Uterus (tissue), 4 donors: ENCODE measurements around the gene CBFB. TPM values are rescaled to one million over a fixed set of nuclear protein-coding genes. Genes with fewer than 3 reads are reported as not detected.
A peak's percentile ranks its signal among the peaks of the same experiment; 100 is the strongest.

Experiments
- DNase-seq, 2 donors: peaks; one replicate each; pipeline ENCODE4 v3.0.0-alpha.2; 2019 to 2020
- H3K27ac ChIP-seq, 2 donors: fragments of 200-600 bp; sonication (generic); 1 replicate in 1 of 2; 2 replicates in 1 of 2; pipeline ENCODE4 v1.5.1; 2016 to 2018
- H3K27me3 ChIP-seq, 2 donors: fragments of 200-600 bp; sonication (generic); one replicate each; pipeline ENCODE4 v1.5.1; 2018 to 2019; ENCODE audit warnings: control low read depth in 1 of 2
- H3K36me3 ChIP-seq, 2 donors: fragments of 200-600 bp; sonication (generic); one replicate each; pipeline ENCODE4 v1.5.1; 2019; ENCODE audit warnings: control low read depth in 1 of 2
- H3K4me1 ChIP-seq, 2 donors: fragments of 200-600 bp; sonication (generic); one replicate each; pipeline ENCODE4 v1.5.1; 2018 to 2019; ENCODE audit warnings: control low read depth in 1 of 2
- H3K4me3 ChIP-seq, 2 donors: fragments of 200-600 bp; sonication (generic); 1 replicate in 1 of 2; 2 replicates in 1 of 2; pipeline ENCODE4 v1.5.1; 2018 to 2019; ENCODE audit warnings: mild to moderate bottlenecking in 1 of 2
- H3K9me3 ChIP-seq, 2 donors: fragments of 200-600 bp; sonication (generic); one replicate each; pipeline ENCODE4 v1.5.1; 2019; ENCODE audit warnings: control low read depth in 1 of 2
- CTCF ChIP-seq, 4 experiments: fragments of 200-600 bp in 2 of 4; fragments of 450-650 bp in 2 of 4; sonication (generic) in 2 of 4; IDR thresholded peaks; one replicate each; pipeline ENCODE4 v1.5.1; 2016 to 2019; ENCODE audit warnings: antibody characterized with exemption in 4 of 4, mild to moderate bottlenecking in 2 of 4, moderate library complexity in 1 of 4
- POLR2A ChIP-seq, 2 donors: fragments of 450-650 bp; IDR thresholded peaks; one replicate each; pipeline ENCODE4 v1.6.1; 2016; ENCODE audit warnings: antibody characterized with exemption in 2 of 2, mild to moderate bottlenecking in 1 of 2, moderate library complexity in 1 of 2
- intact Hi-C: fragments of 100-400 bp; cut with DNase I; formaldehyde crosslinking; loops from one replicate; pipeline ENCODE4 v1.15.1; 2023; ENCODE audit warnings: low total_unique reads
- total RNA-seq, 4 donors: library from RNA; depleted of rRNA in 3 of 4; stranded (reverse); fragments of >200 nt in 3 of 4; gene quantifications; one replicate each; pipeline versions ENCODE4 v1.1.0 to v1.2.4, GENCODE V29; 2014 to 2023
- donor health status: DM: yes; HTN: yes; CAD: no.

Gene CBFB
- 100 to 1,000 TPM in 1 of 4 donors, 10 to 100 TPM in 3; 42.1 to 108 (median 75.9) TPM for total RNA-seq

- intact Hi-C loops: no loop called here
- Histone ChIP-seq H3K4me3 (peak within 1 kb of the TSS; percentile 54 to 95), H3K27ac (peak within 1 kb of the TSS; percentile 91 to 99), H3K9me3 (no peaks in the 10 kb centered on the region), H3K4me1 (peaks cover 5 to 20% of the 10 kb centered on the region in 2 donors), H3K36me3 (no peaks in the 10 kb centered on the region), H3K27me3 (no peaks in the 10 kb centered on the region)
- peak in 1 of 4 experiments; percentile 10 for TF ChIP-seq CTCF (IDR thresholded peaks at IDR 0.05)
- peak; percentile 61 to 85 for TF ChIP-seq POLR2A (IDR thresholded peaks at IDR 0.05)
- peak; percentile 90 to 91 for DNase-seq
Measured at GRCh38 chr16:67028696-67029253, at the start of gene CBFB. CBFB (plus strand) TSS chr16:67029149; CDS start chr16:67029408, 259 bp downstream.

GRCh38 chr16:66983033-66983432, 45.9 kb upstream of the CBFB start:
- H3K9me3 ChIP-seq: no peaks in the 10 kb centered on the region
- TF ChIP-seq CTCF (IDR thresholded peaks at IDR 0.05): no peak
- no peak for TF ChIP-seq POLR2A (IDR thresholded peaks at IDR 0.05)
- DNase-seq: no peak
- H3K27ac ChIP-seq: no peak overlapping the region
- no peaks in the 10 kb centered on the region for H3K4me1 ChIP-seq
- intact Hi-C loops: no loop called here
- no peak overlapping the region for H3K4me3 ChIP-seq
- no peaks in the 10 kb centered on the region for H3K27me3 ChIP-seq
- H3K36me3 ChIP-seq: no peaks in the 10 kb centered on the region

GRCh38 chr16:66984892-66985311, 44.0 kb upstream of the CBFB start:
- no peak for DNase-seq
- TF ChIP-seq CTCF (IDR thresholded peaks at IDR 0.05) (no peak), POLR2A (IDR thresholded peaks at IDR 0.05) (no peak)
- Histone ChIP-seq H3K4me1 (no peaks in the 10 kb centered on the region), H3K36me3 (no peaks in the 10 kb centered on the region), H3K27me3 (no peaks in the 10 kb centered on the region), H3K27ac (no peak overlapping the region), H3K9me3 (no peaks in the 10 kb centered on the region), H3K4me3 (no peak overlapping the region)
- intact Hi-C loops: no loop called here

- no peak for DNase-seq
- intact Hi-C loops: no loop called here
- Histone ChIP-seq H3K36me3 (no peaks in the 10 kb centered on the region), H3K4me3 (no peak overlapping the region), H3K27ac (no peak overlapping the region), H3K9me3 (no peaks in the 10 kb centered on the region), H3K4me1 (no peaks in the 10 kb centered on the region), H3K27me3 (no peaks in the 10 kb centered on the region)
- TF ChIP-seq POLR2A (IDR thresholded peaks at IDR 0.05): no peak
- no peak for TF ChIP-seq CTCF (IDR thresholded peaks at IDR 0.05)
Measured at GRCh38 chr16:66986559-66986958, 42.4 kb upstream of the CBFB start.

GRCh38 chr16:66988197-66988788, 40.7 kb upstream of the CBFB start, which contains the start of gene CES4A:
CES4A (plus strand) TSS chr16:66988589; CDS start chr16:66988773, 184 bp downstream.
- no peaks in the 10 kb centered on the region for H3K9me3 ChIP-seq
- no peak for TF ChIP-seq POLR2A (IDR thresholded peaks at IDR 0.05)
- no peak for TF ChIP-seq CTCF (IDR thresholded peaks at IDR 0.05)
- no peaks in the 10 kb centered on the region for H3K4me1 ChIP-seq
- no peaks in the 10 kb centered on the region for H3K27me3 ChIP-seq
- no peak for DNase-seq
- no peak within 1 kb of the TSS for H3K27ac ChIP-seq
- H3K4me3 ChIP-seq: no peak within 1 kb of the TSS
- H3K36me3 ChIP-seq: no peaks in the 10 kb centered on the region
- intact Hi-C loops: no loop called here
